HT1080 (cell line): ENCODE results near the gene GALNT13. TPM values are rescaled to one million over a fixed set of nuclear protein-coding genes. Genes with fewer than 3 reads are reported as not detected.

Source experiments
- DNase-seq: peaks from one replicate; pipeline ENCODE4 v3.0.0-alpha.2; 2015; ENCODE audit warnings: low read depth
- total RNA-seq: library from RNA; depleted of rRNA; stranded (reverse); fragments of >200 nt; shearing (Covaris generic); gene quantifications from 2 replicates; pipeline ENCODE4 v1.2.3, GENCODE V29; 2014

Gene GALNT13
- total RNA-seq, 1 experiment from 2014 or later: 0.21 TPM

GRCh38 chr2:153940511-153940910 is 68.8 kb downstream of the GALNT13 start:
- DNase-seq: no peak

GRCh38 chr2:153944800-153945199 is 73.1 kb downstream of the GALNT13 start:
- no peak for DNase-seq

- no peak for DNase-seq
Measured at GRCh38 chr2:153946036-153946435, 74.3 kb downstream of the GALNT13 start.

GRCh38 chr2:153953761-153954160 is 82.0 kb downstream of the GALNT13 start:
- DNase-seq: no peak

- peak; percentile 46 for DNase-seq
Measured at GRCh38 chr2:153963256-153963655, 91.5 kb downstream of the GALNT13 start.

GRCh38 chr2:153967248-153967973 is 95.7 kb downstream of the GALNT13 start:
- DNase-seq: no peak

- DNase-seq: no peak
Measured at GRCh38 chr2:153971250-153971649, 99.5 kb downstream of the GALNT13 start.

GRCh38 chr2:153971855-153972254 is 100.1 kb downstream of the GALNT13 start:
- DNase-seq: no peak

GRCh38 chr2:153972412-153972811 is 100.7 kb downstream of the GALNT13 start:
- DNase-seq: no peak

- peak; percentile 76 for DNase-seq
Measured at GRCh38 chr2:153986488-153987229, 114.9 kb downstream of the GALNT13 start.

GRCh38 chr2:153990771-153991170 is 119.0 kb downstream of the GALNT13 start:
- DNase-seq: no peak

GRCh38 chr2:154013514-154013913 is 141.8 kb downstream of the GALNT13 start:
- no peak for DNase-seq

- DNase-seq: no peak
Measured at GRCh38 chr2:154015233-154015632, 143.5 kb downstream of the GALNT13 start.

- no peak for DNase-seq
Measured at GRCh38 chr2:154029504-154029903, 157.8 kb downstream of the GALNT13 start.

- DNase-seq: no peak
Measured at GRCh38 chr2:154032220-154032619, 160.5 kb downstream of the GALNT13 start.

GRCh38 chr2:154046493-154046892 is 174.8 kb downstream of the GALNT13 start:
- DNase-seq: no peak

- no peak for DNase-seq
Measured at GRCh38 chr2:154048905-154049304, 177.2 kb downstream of the GALNT13 start.

GRCh38 chr2:154049561-154049960 is 177.8 kb downstream of the GALNT13 start:
- DNase-seq: no peak

GRCh38 chr2:154067124-154067523 is 195.4 kb downstream of the GALNT13 start:
- no peak for DNase-seq

GRCh38 chr2:154078926-154079325 is 207.2 kb downstream of the GALNT13 start:
- DNase-seq: no peak

- DNase-seq: no peak
Measured at GRCh38 chr2:154092571-154092970, 220.8 kb downstream of the GALNT13 start.

GRCh38 chr2:154093856-154094255 is 222.1 kb downstream of the GALNT13 start:
- DNase-seq: no peak
